Uterus (tissue), 4 donors: ENCODE results near the gene SCN3B. TPM values are rescaled to one million over a fixed set of nuclear protein-coding genes. Genes with fewer than 3 reads are reported as not detected.
"Not testable (repeated sequence)": the region's sequence is repeated elsewhere in the genome, so short reads cannot be mapped to it uniquely, and the experiment has no call there.

Experiments
- DNase-seq, 2 donors: peaks; one replicate each; pipeline ENCODE4 v3.0.0-alpha.2; 2019 to 2020
- H3K27ac ChIP-seq, 2 donors: fragments of 200-600 bp; sonication (generic); 1 replicate in 1 of 2; 2 replicates in 1 of 2; pipeline ENCODE4 v1.5.1; 2016 to 2018
- H3K27me3 ChIP-seq, 2 donors: fragments of 200-600 bp; sonication (generic); one replicate each; pipeline ENCODE4 v1.5.1; 2018 to 2019; ENCODE audit warnings: control low read depth in 1 of 2
- H3K36me3 ChIP-seq, 2 donors: fragments of 200-600 bp; sonication (generic); one replicate each; pipeline ENCODE4 v1.5.1; 2019; ENCODE audit warnings: control low read depth in 1 of 2
- H3K4me1 ChIP-seq, 2 donors: fragments of 200-600 bp; sonication (generic); one replicate each; pipeline ENCODE4 v1.5.1; 2018 to 2019; ENCODE audit warnings: control low read depth in 1 of 2
- H3K4me3 ChIP-seq, 2 donors: fragments of 200-600 bp; sonication (generic); 1 replicate in 1 of 2; 2 replicates in 1 of 2; pipeline ENCODE4 v1.5.1; 2018 to 2019; ENCODE audit warnings: mild to moderate bottlenecking in 1 of 2
- H3K9me3 ChIP-seq, 2 donors: fragments of 200-600 bp; sonication (generic); one replicate each; pipeline ENCODE4 v1.5.1; 2019; ENCODE audit warnings: control low read depth in 1 of 2
- POLR2A ChIP-seq, 2 donors: fragments of 450-650 bp; IDR thresholded peaks; one replicate each; pipeline ENCODE4 v1.6.1; 2016; ENCODE audit warnings: antibody characterized with exemption in 2 of 2, mild to moderate bottlenecking in 1 of 2, moderate library complexity in 1 of 2
- intact Hi-C: fragments of 100-400 bp; cut with DNase I; formaldehyde crosslinking; loops from one replicate; pipeline ENCODE4 v1.15.1; 2023; ENCODE audit warnings: low total_unique reads
- total RNA-seq, 4 donors: library from RNA; depleted of rRNA in 3 of 4; stranded (reverse); fragments of >200 nt in 3 of 4; gene quantifications; one replicate each; pipeline versions ENCODE4 v1.1.0 to v1.2.4, GENCODE V29; 2014 to 2023
- TF ChIP-seq, protein P1 (sequence below), 4 experiments: fragments of 200-600 bp in 2 of 4; fragments of 450-650 bp in 2 of 4; sonication (generic) in 2 of 4; IDR thresholded peaks; one replicate each; pipeline ENCODE4 v1.5.1; 2016 to 2019; ENCODE audit warnings: antibody characterized with exemption in 4 of 4, mild to moderate bottlenecking in 2 of 4, moderate library complexity in 1 of 4
- donor health status: DM: yes; HTN: yes; CAD: no.

SCN3B gene
- total RNA-seq, 4 donors from 2014 or later, result 0.51 to 2.8 (median 2.0) TPM

GRCh38 chr11:123665306-123665705, 10.9 kb upstream of the SCN3B start:
- Histone ChIP-seq H3K36me3 (no peaks in the 10 kb centered on the region), H3K27me3 (no peaks in the 10 kb centered on the region), H3K4me1 (no peaks in the 10 kb centered on the region), H3K4me3 (no peak overlapping the region), H3K27ac (no peak overlapping the region), H3K9me3 (no peaks in the 10 kb centered on the region)
- no peak for TF ChIP-seq POLR2A (IDR thresholded peaks at IDR 0.05)
- DNase-seq, result no peak
- intact Hi-C loops, result no loop called here

GRCh38 chr11:123659965-123660364, 5.5 kb upstream of the SCN3B start:
- H3K36me3 ChIP-seq, H3K27ac ChIP-seq, H3K27me3 ChIP-seq, DNase-seq, intact Hi-C loops, H3K9me3 ChIP-seq, H3K4me3 ChIP-seq, H3K4me1 ChIP-seq: not testable (repeated sequence)

DNA sequence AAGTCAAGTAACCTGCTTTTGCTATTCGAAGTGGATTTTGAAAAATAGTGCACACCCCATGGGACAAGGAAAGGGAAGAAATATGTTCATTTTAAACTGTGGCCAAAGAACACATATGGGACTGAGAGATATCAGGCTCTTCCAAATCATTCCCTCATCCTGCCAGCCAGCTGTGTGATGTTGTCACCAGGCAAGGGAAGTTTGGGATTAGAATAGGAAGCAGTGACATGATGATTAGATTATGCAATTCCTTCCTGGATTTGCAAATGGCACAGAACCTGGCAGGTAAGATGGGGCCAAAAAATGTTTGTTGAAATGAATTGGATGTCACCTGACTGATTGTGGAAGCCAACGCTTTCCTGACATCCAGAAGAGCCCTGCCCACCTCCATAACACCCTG, 4.9 kb upstream of the SCN3B start:
- no peaks in the 10 kb centered on the region for H3K36me3 ChIP-seq
- intact Hi-C loops, result no loop called here
- H3K9me3 ChIP-seq, result no peaks in the 10 kb centered on the region
- peaks cover 0 to 6% of the 10 kb centered on the region in 2 donors for H3K4me1 ChIP-seq
- H3K27me3 ChIP-seq, result no peaks in the 10 kb centered on the region
- no peak overlapping the region for H3K27ac ChIP-seq
- TF ChIP-seq POLR2A (IDR thresholded peaks at IDR 0.05), result no peak
- TF ChIP-seq, protein P1, sequence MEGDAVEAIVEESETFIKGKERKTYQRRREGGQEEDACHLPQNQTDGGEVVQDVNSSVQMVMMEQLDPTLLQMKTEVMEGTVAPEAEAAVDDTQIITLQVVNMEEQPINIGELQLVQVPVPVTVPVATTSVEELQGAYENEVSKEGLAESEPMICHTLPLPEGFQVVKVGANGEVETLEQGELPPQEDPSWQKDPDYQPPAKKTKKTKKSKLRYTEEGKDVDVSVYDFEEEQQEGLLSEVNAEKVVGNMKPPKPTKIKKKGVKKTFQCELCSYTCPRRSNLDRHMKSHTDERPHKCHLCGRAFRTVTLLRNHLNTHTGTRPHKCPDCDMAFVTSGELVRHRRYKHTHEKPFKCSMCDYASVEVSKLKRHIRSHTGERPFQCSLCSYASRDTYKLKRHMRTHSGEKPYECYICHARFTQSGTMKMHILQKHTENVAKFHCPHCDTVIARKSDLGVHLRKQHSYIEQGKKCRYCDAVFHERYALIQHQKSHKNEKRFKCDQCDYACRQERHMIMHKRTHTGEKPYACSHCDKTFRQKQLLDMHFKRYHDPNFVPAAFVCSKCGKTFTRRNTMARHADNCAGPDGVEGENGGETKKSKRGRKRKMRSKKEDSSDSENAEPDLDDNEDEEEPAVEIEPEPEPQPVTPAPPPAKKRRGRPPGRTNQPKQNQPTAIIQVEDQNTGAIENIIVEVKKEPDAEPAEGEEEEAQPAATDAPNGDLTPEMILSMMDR (IDR thresholded peaks at IDR 0.05), result no peak
- DNase-seq, result peak in 1 of 2 donors; percentile 14
- no peak overlapping the region for H3K4me3 ChIP-seq

- TF ChIP-seq, protein P1 (IDR thresholded peaks at IDR 0.05), result no peak
- TF ChIP-seq POLR2A (IDR thresholded peaks at IDR 0.05), result no peak
- Histone ChIP-seq H3K9me3 (no peaks in the 10 kb centered on the region), H3K36me3 (no peaks in the 10 kb centered on the region), H3K4me3 (peak overlapping the region; percentile 34 to 48), H3K27ac (peak overlapping the region; percentile 4 to 60), H3K27me3 (no peaks in the 10 kb centered on the region), H3K4me1 (peaks cover 0 to 6% of the 10 kb centered on the region in 2 donors)
- DNase-seq, result peak in 1 of 2 donors; percentile 50
- intact Hi-C loops, result no loop called here
Measured at GRCh38 chr11:123653827-123654565, 428 bp downstream of the SCN3B start.

GRCh38 chr11:123653483-123653826, 969 bp downstream of the SCN3B start:
- intact Hi-C loops, result no loop called here
- Histone ChIP-seq H3K27ac (no peak overlapping the region), H3K27me3 (no peaks in the 10 kb centered on the region), H3K9me3 (no peaks in the 10 kb centered on the region), H3K4me1 (peaks cover 0 to 6% of the 10 kb centered on the region in 2 donors), H3K36me3 (no peaks in the 10 kb centered on the region), H3K4me3 (peak overlapping the region; percentile 34 to 48)
- no peak for DNase-seq
- TF ChIP-seq POLR2A (IDR thresholded peaks at IDR 0.05), result no peak
- TF ChIP-seq, protein P1 (IDR thresholded peaks at IDR 0.05), result no peak

GRCh38 chr11:123652599-123652998, 1.8 kb downstream of the SCN3B start:
- TF ChIP-seq, protein P1 (IDR thresholded peaks at IDR 0.05), result no peak
- TF ChIP-seq POLR2A (IDR thresholded peaks at IDR 0.05), result no peak
- H3K4me3 ChIP-seq, result no peak overlapping the region
- no peaks in the 10 kb centered on the region for H3K9me3 ChIP-seq
- peaks cover 0 to 6% of the 10 kb centered on the region in 2 donors for H3K4me1 ChIP-seq
- no peak overlapping the region for H3K27ac ChIP-seq
- intact Hi-C loops, result no loop called here
- H3K27me3 ChIP-seq, result no peaks in the 10 kb centered on the region
- no peak for DNase-seq
- H3K36me3 ChIP-seq, result no peaks in the 10 kb centered on the region
